ENCODE measurements around the gene SEMA4D. TPM values are rescaled to one million over a fixed set of nuclear protein-coding genes. Genes with fewer than 3 reads are reported as not detected.
"Not testable (repeated sequence)": the region's sequence is repeated elsewhere in the genome, so short reads cannot be mapped to it uniquely, and the experiment has no call there.

SEMA4D gene
- total RNA-seq, 2 experiments from 2014 or later = 370 to 391 TPM

DNA sequence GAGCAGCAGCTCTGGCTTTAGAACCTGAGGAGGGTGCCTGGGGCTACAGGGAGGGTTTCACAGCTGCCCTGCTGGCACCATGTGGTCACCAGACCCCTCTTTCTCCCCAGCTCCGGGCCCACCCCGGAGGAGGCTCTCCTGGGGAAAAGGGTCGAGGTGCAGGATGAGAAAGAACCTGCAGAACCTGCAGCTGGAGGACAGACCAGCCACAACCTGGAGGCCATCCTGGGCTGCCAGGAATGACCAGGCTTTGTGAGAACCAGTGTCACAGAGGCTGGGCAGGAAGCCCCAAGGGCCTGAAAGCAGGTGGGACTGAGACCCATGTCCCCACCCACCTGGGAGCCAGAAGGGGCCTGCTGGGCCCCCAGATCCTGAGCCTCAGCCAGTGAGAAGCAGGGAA, 23.0 kb downstream of the SEMA4D start:
- DNase-seq (peak; percentile 25), ATAC-seq (ENCODE audit: low read depth) (no peak)
- POLR2A ChIA-PET = interaction anchor here (0.8 to 1.8 kb wide), 3 partner anchors 9 to 74 kb away, joined by 3 to 5 read pairs (median 4); no protein-coding TSS in a partner anchor
- peak overlapping the region; percentile 96 for H3K27ac Mint-ChIP-seq
- H3K9me3 Mint-ChIP-seq = no peaks in the 10 kb centered on the region
- H3K4me1 Mint-ChIP-seq = peaks cover 80% of the 10 kb centered on the region
- H3K27me3 Mint-ChIP-seq = no peaks in the 10 kb centered on the region
- peaks cover 76% of the 10 kb centered on the region for H3K36me3 Mint-ChIP-seq
- H3K4me3 Mint-ChIP-seq = no peak overlapping the region

GRCh38 chr9:89473762-89474469, 24.0 kb downstream of the SEMA4D start:
- POLR2A ChIA-PET = interaction anchor here (1.0 to 1.8 kb wide), 2 partner anchors 10 to 75 kb away, joined by 4 to 5 read pairs; no protein-coding TSS in a partner anchor
- peak; percentile 22 for DNase-seq
- ATAC-seq (ENCODE audit: low read depth) = no peak
- Mint-ChIP-seq H3K36me3 (peaks cover 75% of the 10 kb centered on the region), H3K27me3 (no peaks in the 10 kb centered on the region), H3K27ac (peak overlapping the region; percentile 72), H3K9me3 (no peaks in the 10 kb centered on the region), H3K4me3 (peak overlapping the region; percentile 18), H3K4me1 (peaks cover 80% of the 10 kb centered on the region)

- not testable (repeated sequence) for H3K27me3 Mint-ChIP-seq; H3K9me3 Mint-ChIP-seq; ATAC-seq (ENCODE audit: low read depth)
- POLR2A ChIA-PET = interaction anchor here (1.0 kb wide), 1 partner anchor 25 kb away, joined by 4 read pairs; no protein-coding TSS in a partner anchor
- DNase-seq = peak; percentile 22
- peak overlapping the region; percentile 20 for H3K4me3 Mint-ChIP-seq
- H3K27ac Mint-ChIP-seq = peak overlapping the region; percentile 71
- H3K4me1 Mint-ChIP-seq = peaks cover 80% of the 10 kb centered on the region
- peaks cover 63% of the 10 kb centered on the region for H3K36me3 Mint-ChIP-seq
Measured at GRCh38 chr9:89471796-89472320, 26.1 kb downstream of the SEMA4D start.

- Mint-ChIP-seq H3K36me3 (peaks cover 58% of the 10 kb centered on the region), H3K27me3 (no peaks in the 10 kb centered on the region), H3K9me3 (no peaks in the 10 kb centered on the region), H3K4me1 (peaks cover 80% of the 10 kb centered on the region), H3K27ac (peak overlapping the region; percentile 73), H3K4me3 (peak overlapping the region; percentile 37)
- ATAC-seq (ENCODE audit: low read depth) (no peak), DNase-seq (peak; percentile 21)
- POLR2A ChIA-PET = interaction anchor here (1.0 kb wide), 1 partner anchor 26 kb away, joined by 4 read pairs; no protein-coding TSS in a partner anchor
Measured at GRCh38 chr9:89471390-89471789, 26.5 kb downstream of the SEMA4D start.

DNA sequence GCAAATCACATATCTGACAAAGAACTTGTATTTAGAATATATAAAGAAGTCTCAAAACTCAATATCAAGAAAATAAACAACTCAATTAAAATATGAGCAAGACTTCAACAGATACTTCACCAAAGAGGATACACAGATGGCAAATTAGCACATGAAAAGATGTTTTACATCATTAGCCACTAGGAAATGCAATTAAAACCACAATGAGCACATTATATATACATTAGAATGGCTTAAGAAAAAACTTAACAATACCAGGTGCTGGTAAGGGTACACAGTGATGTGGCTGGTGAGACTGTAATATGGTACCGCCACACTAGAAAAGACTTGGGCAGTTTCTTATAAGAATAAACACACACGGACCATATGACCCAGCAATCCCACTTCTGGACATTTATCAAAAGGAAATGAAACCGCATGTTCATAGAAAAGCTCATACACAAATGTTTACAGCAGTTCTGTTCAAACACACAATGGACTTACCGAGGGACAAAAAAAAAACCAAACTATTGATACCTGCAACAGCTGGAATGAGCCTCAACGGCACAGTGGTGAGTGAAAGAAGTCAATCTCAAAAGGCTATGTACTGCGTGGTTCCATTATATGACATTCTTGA, 27.6 kb downstream of the SEMA4D start:
- no peaks in the 10 kb centered on the region for H3K27me3 Mint-ChIP-seq

DNA sequence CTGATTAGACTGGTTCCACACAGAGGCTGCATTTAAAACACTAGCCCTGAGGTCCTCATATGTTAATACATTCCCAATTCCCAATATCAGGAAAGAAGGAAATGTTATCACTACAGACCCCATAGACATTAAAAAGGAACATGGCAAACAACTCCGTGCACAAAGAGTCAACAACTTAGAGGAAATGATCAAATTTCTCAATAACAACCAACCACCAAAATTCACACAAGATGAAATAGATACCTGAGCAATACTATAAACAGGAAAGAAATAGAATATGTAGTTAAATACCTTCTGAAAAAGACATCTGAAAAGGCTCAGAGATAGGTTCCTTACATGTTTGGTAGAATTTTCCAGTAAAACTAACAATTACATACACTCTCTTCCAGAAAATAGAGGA, 28.9 kb downstream of the SEMA4D start:
- POLR2A ChIA-PET = interaction anchor here (1.1 to 3.9 kb wide), 4 partner anchors 10 to 68 kb away, joined by 3 to 17 read pairs (median 6); no protein-coding TSS in a partner anchor
- no peak for ATAC-seq (ENCODE audit: low read depth)
- DNase-seq = no peak

More for the DNA sequence above, 27.6 kb downstream of the SEMA4D start:
- Mint-ChIP-seq H3K9me3 (no peaks in the 10 kb centered on the region), H3K27ac (peak overlapping the region; percentile 89), H3K36me3 (peaks cover 53% of the 10 kb centered on the region), H3K4me1 (peaks cover 80% of the 10 kb centered on the region), H3K4me3 (peak overlapping the region; percentile 67)
- POLR2A ChIA-PET = interaction anchor here (0.8 to 3.9 kb wide), 3 partner anchors 9 to 79 kb away, joined by 3 to 17 read pairs (median 8); no protein-coding TSS in a partner anchor
- DNase-seq (no peak), ATAC-seq (ENCODE audit: low read depth) (no peak)

GRCh38 chr9:89468281-89468960, 29.5 kb downstream of the SEMA4D start:
- POLR2A ChIA-PET = interaction anchor here (1.1 to 3.9 kb wide), 3 partner anchors 11 to 68 kb away, joined by 3 to 17 read pairs (median 3); no protein-coding TSS in a partner anchor
- Mint-ChIP-seq H3K27ac (peak overlapping the region; percentile 89), H3K27me3 (no peaks in the 10 kb centered on the region), H3K9me3 (no peaks in the 10 kb centered on the region), H3K4me1 (peaks cover 88% of the 10 kb centered on the region), H3K36me3 (peaks cover 47% of the 10 kb centered on the region), H3K4me3 (peak overlapping the region; percentile 67)
- ATAC-seq (ENCODE audit: low read depth) = no peak
- peak; percentile 26 for DNase-seq

More for the DNA sequence above, 28.9 kb downstream of the SEMA4D start:
- peaks cover 49% of the 10 kb centered on the region for H3K36me3 Mint-ChIP-seq
- H3K4me3 Mint-ChIP-seq = peak overlapping the region; percentile 67
- H3K9me3 Mint-ChIP-seq = no peaks in the 10 kb centered on the region
- H3K4me1 Mint-ChIP-seq = peaks cover 87% of the 10 kb centered on the region
- peak overlapping the region; percentile 89 for H3K27ac Mint-ChIP-seq
- no peaks in the 10 kb centered on the region for H3K27me3 Mint-ChIP-seq

- no peak for DNase-seq
Measured at GRCh38 chr9:89467278-89467625, 30.7 kb downstream of the SEMA4D start.

DNA sequence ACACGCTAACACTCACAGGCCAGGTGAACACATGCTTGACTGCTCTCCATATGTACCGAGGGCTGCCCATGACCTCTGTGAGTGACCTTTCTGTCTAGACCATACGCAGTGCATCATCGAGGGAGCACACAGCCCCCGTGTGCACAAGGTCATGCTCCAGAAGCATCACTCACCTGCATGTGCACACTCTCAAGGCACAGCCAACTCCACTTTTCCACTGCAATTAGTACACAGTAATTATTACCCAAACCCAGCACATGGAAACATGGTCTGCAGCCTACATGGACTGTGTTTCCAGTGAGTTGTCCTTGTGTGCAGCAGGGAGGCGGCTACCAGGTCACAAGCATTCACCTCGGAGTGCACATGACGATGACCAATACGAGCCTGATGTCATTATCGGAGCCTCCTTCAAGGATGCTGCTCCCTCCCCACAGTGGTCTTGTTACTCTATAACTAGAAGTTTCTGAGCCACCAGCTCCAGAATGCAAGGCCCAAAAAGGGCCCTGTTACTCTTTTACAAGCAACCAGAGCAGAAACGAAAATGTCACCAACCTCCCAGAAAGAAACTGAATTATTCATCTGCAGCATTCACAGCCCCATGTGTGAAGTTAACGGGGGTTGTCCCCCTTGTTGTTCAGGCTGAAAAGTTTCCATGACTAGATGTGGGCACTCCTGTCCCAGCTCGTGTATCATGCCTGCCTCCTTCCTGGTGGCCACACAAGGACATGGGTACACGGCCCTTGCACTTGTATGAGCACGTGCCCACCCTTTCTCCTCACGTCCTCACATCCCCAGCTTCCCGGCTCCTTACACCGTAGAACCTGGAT, 31.2 kb downstream of the SEMA4D start:
- ATAC-seq (ENCODE audit: low read depth) = peak; percentile 8
- Mint-ChIP-seq H3K9me3 (no peaks in the 10 kb centered on the region), H3K27ac (peak overlapping the region; percentile 89), H3K36me3 (peaks cover 49% of the 10 kb centered on the region), H3K4me3 (peak overlapping the region; percentile 67), H3K4me1 (peaks cover 94% of the 10 kb centered on the region), H3K27me3 (no peaks in the 10 kb centered on the region)
- DNase-seq = peak; percentile 48
- POLR2A ChIA-PET = interaction anchor here (0.8 to 2.2 kb wide), 3 partner anchors 12 to 23 kb away, joined by 3 to 10 read pairs (median 3); no protein-coding TSS in a partner anchor

More at GRCh38 chr9:89467278-89467625, 30.7 kb downstream of the SEMA4D start:
- Mint-ChIP-seq H3K36me3 (peaks cover 49% of the 10 kb centered on the region), H3K9me3 (no peaks in the 10 kb centered on the region), H3K4me1 (peaks cover 93% of the 10 kb centered on the region), H3K27ac (peak overlapping the region; percentile 89), H3K4me3 (peak overlapping the region; percentile 67), H3K27me3 (no peaks in the 10 kb centered on the region)
- POLR2A ChIA-PET = interaction anchor here (0.8 to 3.9 kb wide), 3 partner anchors 12 to 22 kb away, joined by 3 to 17 read pairs (median 3); no protein-coding TSS in a partner anchor
- ATAC-seq (ENCODE audit: low read depth) = peak; percentile 10

- H3K4me3 Mint-ChIP-seq = no peak overlapping the region
- no peaks in the 10 kb centered on the region for H3K27me3 Mint-ChIP-seq
- H3K9me3 Mint-ChIP-seq = no peaks in the 10 kb centered on the region
- POLR2A ChIA-PET = interaction anchor here (1.1 to 2.2 kb wide), 4 partner anchors 10 to 83 kb away, joined by 3 to 10 read pairs (median 5); no protein-coding TSS in a partner anchor
- peaks cover 52% of the 10 kb centered on the region for H3K36me3 Mint-ChIP-seq
- DNase-seq (peak; percentile 33), ATAC-seq (ENCODE audit: low read depth) (no peak)
- H3K27ac Mint-ChIP-seq = peak overlapping the region; percentile 89
- peaks cover 95% of the 10 kb centered on the region for H3K4me1 Mint-ChIP-seq
Measured at GRCh38 chr9:89465726-89466308, 32.1 kb downstream of the SEMA4D start.

- POLR2A ChIA-PET = interaction anchor here (0.6 to 2.2 kb wide), 7 partner anchors 9 to 86 kb away, joined by 3 to 10 read pairs (median 3); no protein-coding TSS in a partner anchor
Measured at GRCh38 chr9:89465001-89465451, 32.9 kb downstream of the SEMA4D start.

More at GRCh38 chr9:89465001-89465451, 32.9 kb downstream of the SEMA4D start:
- DNase-seq (peak; percentile 32), ATAC-seq (ENCODE audit: low read depth) (no peak)
- Mint-ChIP-seq H3K27me3 (no peaks in the 10 kb centered on the region), H3K9me3 (no peaks in the 10 kb centered on the region), H3K4me1 (peaks cover 95% of the 10 kb centered on the region), H3K4me3 (peak overlapping the region; percentile 85), H3K27ac (peak overlapping the region; percentile 86), H3K36me3 (peaks cover 50% of the 10 kb centered on the region)
